Kidney (tissue), 14 donors: Measurements from ENCODE around the gene SIGLEC6. TPM values are rescaled to one million over a fixed set of nuclear protein-coding genes. Genes with fewer than 3 reads are reported as not detected.
A peak's percentile ranks its signal among the peaks of the same experiment; 100 is the strongest.

Experiments
- DNase-seq, 5 donors: peaks; one replicate each; pipeline ENCODE4 v3.0.0-alpha.2; 2013 to 2020
- FAIRE-seq: peaks from 2 replicates; lab custom pipeline; 2012; peaks lifted over from hg19 to GRCh38; lab: Jason Lieb, UNC
- H3K27ac ChIP-seq, 2 donors: one replicate each; pipeline ENCODE4 v1.7.0; 2013; ENCODE audit warnings: low read depth in 2 of 2, low read length in 2 of 2, inconsistent platforms in 1 of 2
- H3K27me3 ChIP-seq: one replicate; pipeline ENCODE4 v1.7.1; 2013; ENCODE audit warnings: low read length, inconsistent platforms; ENCODE audit not compliant: control insufficient read depth, insufficient read depth
- H3K36me3 ChIP-seq, 3 donors: one replicate each; pipeline versions ENCODE4 v1.7.0 to v1.7.1; 2013; ENCODE audit warnings: low read length in 3 of 3, control low read depth in 1 of 3, inconsistent platforms in 1 of 3; ENCODE audit not compliant: insufficient read depth in 3 of 3, control insufficient read depth in 2 of 3
- H3K4me1 ChIP-seq, 3 donors: one replicate each; pipeline versions ENCODE4 v1.7.0 to v1.7.1; 2013; ENCODE audit warnings: low read length in 3 of 3, inconsistent platforms in 1 of 3, low read depth in 1 of 3; ENCODE audit not compliant: control insufficient read depth in 2 of 3, insufficient read depth in 2 of 3
- H3K4me3 ChIP-seq, 3 donors: one replicate each; pipeline versions ENCODE4 v1.7.0 to v1.8.1; 2013; ENCODE audit warnings: low read length in 3 of 3, control low read depth in 1 of 3, inconsistent platforms in 1 of 3
- H3K9ac ChIP-seq, 3 donors: one replicate each; pipeline versions ENCODE4 v1.7.0 to v1.7.1; 2013; ENCODE audit warnings: low read length in 3 of 3, control low read depth in 1 of 3, inconsistent platforms in 1 of 3
- H3K9me3 ChIP-seq, 3 donors: one replicate each; pipeline versions ENCODE4 v1.7.0 to v1.7.1; 2013; ENCODE audit warnings: low read length in 3 of 3, control low read depth in 1 of 3, inconsistent platforms in 1 of 3; ENCODE audit not compliant: control insufficient read depth in 2 of 3, insufficient read depth in 1 of 3
- CTCF ChIP-seq: IDR thresholded peaks from 3 replicates; pipeline ENCODE4 v1.5.1; 2012; ENCODE audit warnings: mild to moderate bottlenecking, moderate library complexity, borderline replicate concordance; ENCODE audit not compliant: insufficient read depth; ENCODE audit errors: extremely low read depth
- intact Hi-C: fragments of 100-400 bp; cut with DNase I; formaldehyde crosslinking; loops from one replicate; pipeline ENCODE4 v1.11.1; 2022
- polyA plus RNA-seq: library from polyadenylated mRNA; stranded (reverse); fragments of 350-450 nt; fragmentation: Illumina TruSeq; extraction: RNeasy Lipid Tissue Mini Kit (QIAGEN cat#74804); gene quantifications from one replicate; pipeline ENCODE4 v1.2.3, GENCODE V29; 2014; ENCODE audit warnings: low read depth, low replicate concordance; ENCODE audit not compliant: insufficient read depth
- total RNA-seq: library from RNA; stranded (reverse); fragmentation: NEBNext Ultra II Directional; extraction: Animal tissue kit (Norgen Biotek cat#: 25700); gene quantifications from one replicate; pipeline ENCODE4 v1.2.1, GENCODE V29; 2021
- donor health status: control.
- donor health status: control.
- donor health status: control.
- donor health status: control.
- donor health status: control.
- donor health status: DM: yes; HTN: yes; CAD: no.
- donor health status: Normal renal cell carcinoma (clear cell type).

SIGLEC6 gene
- total and polyA plus RNA-seq, 2 donors from 2014 or later: 4.8 TPM; not detected in 1

- Histone ChIP-seq H3K4me3 (no peak overlapping the region), H3K9me3 (no peaks in the 10 kb centered on the region), H3K36me3 (no peaks in the 10 kb centered on the region), H3K9ac (no peak overlapping the region), H3K27ac (no peak overlapping the region), H3K27me3 (no peaks in the 10 kb centered on the region), H3K4me1 (no peaks in the 10 kb centered on the region)
- DNase-seq: no peak
- intact Hi-C loops: no loop called here
- TF ChIP-seq CTCF: no peak
- no peak for FAIRE-seq
These were observed 15.4 kb upstream of the SIGLEC6 start for GRCh38 chr19:51546650-51547396.

GRCh38 chr19:51546107-51546649 lies 14.7 kb upstream of the SIGLEC6 start:
- H3K27me3 ChIP-seq: no peaks in the 10 kb centered on the region
- no peaks in the 10 kb centered on the region for H3K36me3 ChIP-seq
- no peaks in the 10 kb centered on the region for H3K4me1 ChIP-seq
- peak in 1 of 5 donors; percentile 37 for DNase-seq
- H3K27ac ChIP-seq: no peak overlapping the region
- no peak overlapping the region for H3K4me3 ChIP-seq
- H3K9me3 ChIP-seq: no peaks in the 10 kb centered on the region
- H3K9ac ChIP-seq: no peak overlapping the region
- intact Hi-C loops: no loop called here
- TF ChIP-seq CTCF: no peak
- FAIRE-seq: no peak

- no peak for DNase-seq
- Histone ChIP-seq H3K27ac (no peak overlapping the region), H3K27me3 (no peaks in the 10 kb centered on the region), H3K9me3 (no peaks in the 10 kb centered on the region), H3K4me1 (no peaks in the 10 kb centered on the region), H3K36me3 (no peaks in the 10 kb centered on the region), H3K4me3 (no peak overlapping the region), H3K9ac (no peak overlapping the region)
- intact Hi-C loops: no loop called here
- TF ChIP-seq CTCF: no peak
- FAIRE-seq: no peak
These were observed 12.6 kb upstream of the SIGLEC6 start for GRCh38 chr19:51544038-51544437.
